SW 1271 (cell line): ENCODE data around the gene SPSB4.
"Not testable (repeated sequence)": the region's sequence is repeated elsewhere in the genome, so short reads cannot be mapped to it uniquely, and the experiment has no call there.

Experiments used
- DNase-seq, 2 experiments: peaks; one replicate each; lab custom pipeline; 2025; lab: John Stamatoyannopoulos, UW

The SPSB4 gene

GRCh38 chr3:141094790-141095545 is 43.8 kb downstream of the SPSB4 start:
- no peak for DNase-seq

GRCh38 chr3:141095546-141095937 is 44.4 kb downstream of the SPSB4 start:
- DNase-seq = no peak

- no peak for DNase-seq
These were observed 45.0 kb downstream of the SPSB4 start for GRCh38 chr3:141096164-141096563.

- DNase-seq = no peak
These were observed 45.8 kb downstream of the SPSB4 start for GRCh38 chr3:141096981-141097380.

- DNase-seq = no peak
These were observed 49.0 kb downstream of the SPSB4 start for GRCh38 chr3:141100112-141100511.

GRCh38 chr3:141100531-141101320 is 49.6 kb downstream of the SPSB4 start:
- DNase-seq = no peak

GRCh38 chr3:141102372-141102771 is 51.2 kb downstream of the SPSB4 start:
- DNase-seq = no peak

- no peak for DNase-seq
These were observed 51.9 kb downstream of the SPSB4 start for GRCh38 chr3:141103067-141103466.

- no peak for DNase-seq
These were observed 52.4 kb downstream of the SPSB4 start for GRCh38 chr3:141103503-141103902.

GRCh38 chr3:141104151-141104821 is 53.1 kb downstream of the SPSB4 start:
- DNase-seq = no peak

- DNase-seq = peak; percentile 20 to 71
These were observed 54.9 kb downstream of the SPSB4 start for GRCh38 chr3:141105828-141106628.

GRCh38 chr3:141106842-141107241 is 55.7 kb downstream of the SPSB4 start:
- no peak for DNase-seq

- no peak for DNase-seq
These were observed 56.9 kb downstream of the SPSB4 start for GRCh38 chr3:141108039-141108438.

- DNase-seq = no peak
These were observed 58.6 kb downstream of the SPSB4 start for GRCh38 chr3:141109751-141110150.

GRCh38 chr3:141110322-141110721 is 59.2 kb downstream of the SPSB4 start:
- DNase-seq = no peak

- no peak for DNase-seq
These were observed 60.4 kb downstream of the SPSB4 start for GRCh38 chr3:141111364-141112155.

GRCh38 chr3:141112686-141113297 is 61.6 kb downstream of the SPSB4 start:
- no peak for DNase-seq

GRCh38 chr3:141113680-141114079 is 62.5 kb downstream of the SPSB4 start:
- not testable (repeated sequence) for DNase-seq

- DNase-seq = no peak
These were observed 63.1 kb downstream of the SPSB4 start for GRCh38 chr3:141114179-141114745.

- no peak for DNase-seq
These were observed 63.8 kb downstream of the SPSB4 start for GRCh38 chr3:141114816-141115460.
